Fibroblast of the aortic adventitia (primary cell): ENCODE measurements around the gene PPP1R17. TPM values are rescaled to one million over a fixed set of nuclear protein-coding genes. Genes with fewer than 3 reads are reported as not detected.

Experiments used
- DNase-seq: peaks from one replicate; pipeline ENCODE4 v3.0.0-alpha.2; 2010; ENCODE audit warnings: low read depth
- H3K4me3 ChIP-seq: 2 replicates; pipeline ENCODE4 v1.5.1; 2011; ENCODE audit warnings: low read depth, mild to moderate bottlenecking, control low read depth, low read length, moderate library complexity
- total RNA-seq: library from RNA; depleted of rRNA; stranded (reverse); fragments of >200 nt; gene quantifications from 2 replicates; pipeline ENCODE4 v1.2.3, GENCODE V29; 2012; ENCODE audit warnings: low replicate concordance
- TF ChIP-seq, protein P1 (sequence below): IDR thresholded peaks from 2 replicates; pipeline ENCODE4 v1.5.1; 2011; ENCODE audit warnings: mild to moderate bottlenecking, low read length, control low read depth, inconsistent platforms; ENCODE audit not compliant: insufficient read depth

PPP1R17 gene
- total RNA-seq, 1 donor: not detected

DNA sequence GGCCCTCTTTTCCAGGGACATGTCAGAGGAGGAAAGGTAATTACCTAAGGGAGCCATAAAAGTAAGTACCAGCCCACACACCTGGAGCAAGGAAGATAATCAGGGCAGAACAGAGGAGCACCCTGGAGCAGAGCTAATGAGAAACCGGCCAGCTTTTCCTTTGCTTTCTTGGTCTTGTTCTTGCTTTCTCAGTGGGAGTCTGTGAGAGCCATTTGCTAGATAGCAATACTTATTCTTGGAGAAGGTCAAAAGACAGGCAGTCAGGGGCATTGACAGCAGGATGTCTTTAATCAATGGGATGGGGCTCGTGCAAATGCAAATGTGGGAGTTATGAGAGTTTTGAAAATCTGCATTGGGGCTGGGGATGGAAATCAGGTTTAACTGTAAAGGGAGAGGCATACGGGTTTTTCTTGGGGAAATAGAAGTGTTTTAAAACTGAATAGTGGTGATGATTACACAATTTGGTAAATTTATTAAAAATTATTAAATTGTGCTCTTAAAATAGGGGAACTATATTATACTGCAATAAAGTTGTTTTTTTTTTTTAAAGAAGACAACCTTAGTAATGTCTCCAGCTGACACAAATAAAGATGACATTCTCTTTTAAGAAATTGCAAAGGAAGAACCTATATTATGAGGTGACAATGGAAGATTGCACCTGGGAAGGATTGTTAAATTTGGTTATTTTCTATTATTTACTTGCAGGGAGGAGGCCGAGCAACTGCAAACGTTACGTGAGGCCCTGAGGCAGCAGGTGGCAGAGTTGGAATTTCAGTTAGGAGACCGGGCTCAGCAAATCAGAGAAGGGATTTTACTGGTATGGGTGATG is 35.6 kb upstream of the PPP1R17 start:
- no peak for DNase-seq
- no peak overlapping the region for H3K4me3 ChIP-seq
- TF ChIP-seq, protein P1, sequence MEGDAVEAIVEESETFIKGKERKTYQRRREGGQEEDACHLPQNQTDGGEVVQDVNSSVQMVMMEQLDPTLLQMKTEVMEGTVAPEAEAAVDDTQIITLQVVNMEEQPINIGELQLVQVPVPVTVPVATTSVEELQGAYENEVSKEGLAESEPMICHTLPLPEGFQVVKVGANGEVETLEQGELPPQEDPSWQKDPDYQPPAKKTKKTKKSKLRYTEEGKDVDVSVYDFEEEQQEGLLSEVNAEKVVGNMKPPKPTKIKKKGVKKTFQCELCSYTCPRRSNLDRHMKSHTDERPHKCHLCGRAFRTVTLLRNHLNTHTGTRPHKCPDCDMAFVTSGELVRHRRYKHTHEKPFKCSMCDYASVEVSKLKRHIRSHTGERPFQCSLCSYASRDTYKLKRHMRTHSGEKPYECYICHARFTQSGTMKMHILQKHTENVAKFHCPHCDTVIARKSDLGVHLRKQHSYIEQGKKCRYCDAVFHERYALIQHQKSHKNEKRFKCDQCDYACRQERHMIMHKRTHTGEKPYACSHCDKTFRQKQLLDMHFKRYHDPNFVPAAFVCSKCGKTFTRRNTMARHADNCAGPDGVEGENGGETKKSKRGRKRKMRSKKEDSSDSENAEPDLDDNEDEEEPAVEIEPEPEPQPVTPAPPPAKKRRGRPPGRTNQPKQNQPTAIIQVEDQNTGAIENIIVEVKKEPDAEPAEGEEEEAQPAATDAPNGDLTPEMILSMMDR: no peak

DNA sequence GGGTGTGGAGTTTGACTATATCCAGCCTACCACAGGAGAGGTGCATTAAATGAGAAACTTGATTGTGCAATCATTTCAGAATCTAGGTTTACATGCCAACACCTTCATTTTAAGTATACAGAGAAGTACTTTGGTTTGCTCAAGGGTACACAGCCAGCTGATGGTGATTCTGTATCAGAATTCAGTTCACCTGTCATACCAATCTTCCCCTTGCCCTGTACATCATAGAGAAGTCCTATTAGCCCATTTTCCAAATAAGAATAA is 35.0 kb upstream of the PPP1R17 start:
- H3K4me3 ChIP-seq: no peak overlapping the region
- TF ChIP-seq, protein P1: no peak
- DNase-seq: no peak

DNA sequence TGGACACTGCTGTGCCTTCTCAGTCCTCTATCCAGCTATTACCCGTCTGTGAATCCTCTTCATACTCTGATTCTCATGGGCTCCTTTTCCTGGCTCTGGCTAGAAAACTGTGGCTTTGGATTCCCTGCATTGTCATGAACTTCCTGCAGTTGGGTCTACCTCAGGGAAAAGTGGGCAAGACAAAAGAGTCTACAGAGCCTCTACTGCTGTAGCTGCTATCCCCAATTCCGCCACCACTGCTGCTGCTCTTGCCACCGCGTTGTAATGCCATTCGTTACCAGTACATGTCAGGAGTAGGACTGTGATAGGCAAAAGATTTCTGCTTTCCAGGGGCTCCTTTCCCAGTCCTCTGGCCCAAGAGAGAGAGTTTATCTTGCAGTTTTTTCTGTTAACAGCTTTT is 23.9 kb upstream of the PPP1R17 start:
- TF ChIP-seq, protein P1: no peak
- DNase-seq: no peak

DNA sequence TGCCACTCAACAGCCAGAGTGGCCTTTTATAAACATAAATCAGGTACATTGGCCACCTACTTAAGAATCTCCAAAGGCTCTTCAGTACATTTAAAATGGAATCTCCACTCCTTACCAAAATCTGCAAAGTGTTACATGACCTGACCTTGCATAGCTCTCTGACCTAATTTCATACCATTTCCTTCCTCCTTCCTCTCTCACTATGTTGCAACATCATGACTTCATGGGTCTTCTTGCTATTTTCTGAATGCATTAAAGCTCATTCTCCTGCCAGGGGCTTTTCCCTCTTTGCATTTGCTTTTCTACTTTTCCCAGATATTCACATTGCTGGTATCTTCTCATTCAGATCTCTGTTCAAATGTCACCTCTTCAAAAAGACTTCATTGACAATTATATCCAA is 22.1 kb upstream of the PPP1R17 start:
- TF ChIP-seq, protein P1: no peak
- no peak overlapping the region for H3K4me3 ChIP-seq
- no peak for DNase-seq

More for the DNA sequence above, 23.9 kb upstream of the PPP1R17 start:
- H3K4me3 ChIP-seq: no peak overlapping the region

DNA sequence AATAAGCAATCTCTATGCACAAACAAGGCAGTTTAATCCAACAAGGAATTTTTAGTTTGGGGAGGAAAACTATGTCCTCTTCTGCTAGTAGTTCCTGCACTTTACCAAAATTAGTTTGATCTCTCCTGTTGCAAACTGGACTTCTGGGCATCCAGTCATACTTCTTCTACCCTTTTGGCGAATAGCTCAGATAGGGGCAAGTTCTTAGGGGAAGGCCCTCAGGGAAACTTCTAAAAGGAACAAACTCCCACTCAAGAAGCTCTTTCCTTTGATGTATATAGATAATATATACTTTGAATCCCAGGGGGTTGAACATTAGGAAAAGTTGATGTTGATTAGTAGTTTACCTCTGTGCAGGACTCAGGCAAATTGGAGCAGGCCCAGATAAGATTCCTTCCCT is 21.5 kb upstream of the PPP1R17 start:
- H3K4me3 ChIP-seq: no peak overlapping the region
- TF ChIP-seq, protein P1: no peak
- DNase-seq: no peak

DNA sequence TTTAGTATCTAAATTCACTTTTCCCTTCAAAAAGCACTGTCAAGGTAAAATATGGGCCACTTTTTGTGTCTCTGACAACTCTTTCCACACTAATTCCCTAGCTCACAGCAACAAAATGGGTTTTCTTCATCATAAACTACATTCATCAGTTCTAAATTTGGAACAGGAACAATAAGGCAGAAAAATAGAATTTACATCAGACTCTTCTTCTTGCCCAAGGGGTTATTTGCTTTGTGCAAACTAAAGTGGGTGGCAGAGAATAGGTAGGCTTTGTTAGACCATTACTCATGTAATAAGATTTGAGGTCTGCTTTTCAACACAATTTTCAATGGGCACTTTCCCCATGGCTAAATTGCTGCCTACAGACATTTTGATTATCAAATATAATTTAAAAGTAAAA is 17.6 kb upstream of the PPP1R17 start:
- H3K4me3 ChIP-seq: no peak overlapping the region
- TF ChIP-seq, protein P1: no peak
- DNase-seq: no peak

DNA sequence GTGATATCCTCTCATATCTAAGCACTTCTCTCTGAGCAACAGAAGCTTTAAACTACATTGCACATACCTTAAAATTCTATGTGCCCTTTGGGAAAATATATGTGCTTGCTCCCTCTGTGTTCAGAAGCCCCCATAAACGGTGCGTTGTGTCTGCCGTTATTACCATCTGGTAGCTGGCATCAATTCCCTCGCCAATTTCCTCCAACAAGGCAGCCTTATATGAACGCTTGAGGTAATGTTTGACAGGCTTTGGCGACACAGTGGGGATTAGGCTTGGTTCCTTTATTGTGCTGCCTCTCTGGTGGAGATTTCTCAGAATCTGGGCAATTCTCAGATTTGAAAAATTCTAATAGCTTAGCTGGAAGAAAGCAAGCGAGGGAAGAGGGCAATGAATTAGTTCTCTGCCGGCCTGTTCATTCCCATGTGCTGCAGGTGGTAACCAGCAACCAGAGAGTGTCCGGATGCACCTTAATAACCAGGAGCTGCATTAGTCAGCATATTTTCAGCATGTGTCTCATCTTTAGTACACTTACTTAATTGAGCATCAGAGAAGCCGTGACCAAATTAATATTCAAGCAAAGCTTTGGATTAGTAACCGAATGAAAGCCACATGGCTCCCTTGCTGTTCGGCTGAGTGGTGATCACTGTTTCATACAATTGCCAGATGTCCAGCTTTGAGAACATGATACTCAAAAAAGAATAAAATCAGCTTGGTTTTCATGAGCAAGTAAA is 7.3 kb upstream of the PPP1R17 start:
- no peak overlapping the region for H3K4me3 ChIP-seq
- TF ChIP-seq, protein P1: no peak
- no peak for DNase-seq
